Osteocyte (in vitro differentiated cells): ENCODE results near the gene PRDM10. TPM values are rescaled to one million over a fixed set of nuclear protein-coding genes. Genes with fewer than 3 reads are reported as not detected.

Source experiments
- DNase-seq: peaks from one replicate; pipeline ENCODE4 v3.0.0; 2021; ENCODE audit warnings: mixed read lengths; ENCODE audit not compliant: unreplicated experiment; ENCODE audit errors: extremely low spot score
- H3K27ac Mint-ChIP-seq: one replicate; pipeline ENCODE4 v1.8.0; 2021; ENCODE audit warnings: mild to moderate bottlenecking, mixed read lengths; ENCODE audit not compliant: unreplicated experiment
- H3K27me3 Mint-ChIP-seq: one replicate; pipeline ENCODE4 v1.8.0; 2021; ENCODE audit warnings: mixed read lengths; ENCODE audit not compliant: unreplicated experiment
- H3K36me3 Mint-ChIP-seq: one replicate; pipeline ENCODE4 v1.8.0; 2021; ENCODE audit warnings: mixed read lengths; ENCODE audit not compliant: unreplicated experiment
- H3K4me1 Mint-ChIP-seq: one replicate; pipeline ENCODE4 v1.8.0; 2021; ENCODE audit warnings: mixed read lengths; ENCODE audit not compliant: unreplicated experiment
- H3K4me3 Mint-ChIP-seq: one replicate; pipeline ENCODE4 v1.8.0; 2021; ENCODE audit warnings: mild to moderate bottlenecking, moderate library complexity, mixed read lengths; ENCODE audit not compliant: unreplicated experiment
- H3K9me3 Mint-ChIP-seq: one replicate; pipeline ENCODE4 v1.8.0; 2021; ENCODE audit warnings: mixed read lengths; ENCODE audit not compliant: unreplicated experiment
- total RNA-seq: library from RNA; stranded (reverse); gene quantifications from 2 replicates; pipeline ENCODE4 v1.2.1, GENCODE V29; 2021
- TF ChIP-seq, protein P1 (sequence below): fragments of 200-600 bp; sonication (generic); IDR thresholded peaks from 2 replicates; pipeline ENCODE4 v1.5.0; 2021; ENCODE audit warnings: antibody characterized with exemption, mild to moderate bottlenecking, moderate library complexity

PRDM10 gene
- total RNA-seq, 1 donor from 2014 or later = 15.3 TPM

DNA sequence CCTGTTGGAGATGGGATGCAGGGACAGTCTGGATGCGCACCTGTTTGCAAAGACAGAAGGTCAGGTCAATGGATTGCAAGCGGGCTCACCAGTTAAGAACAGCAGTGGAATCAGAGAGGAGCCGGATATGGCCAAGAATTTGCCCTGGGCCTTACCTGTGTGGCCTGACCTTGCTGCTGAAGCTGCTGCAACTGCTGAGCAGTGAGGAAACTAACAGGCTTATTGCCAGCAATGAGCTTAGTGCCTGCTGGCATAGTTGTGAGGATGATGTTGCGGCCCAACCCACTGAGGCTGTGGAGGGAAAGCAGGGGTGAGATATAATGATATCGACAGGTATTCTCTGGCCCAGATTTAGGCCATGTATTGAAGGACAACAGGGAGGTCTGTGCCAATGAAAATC is 137.8 kb downstream of the PRDM10 start:
- no peak overlapping the region for H3K27ac Mint-ChIP-seq
- H3K36me3 Mint-ChIP-seq = peaks cover 57% of the 10 kb centered on the region
- H3K4me1 Mint-ChIP-seq = peaks cover 13% of the 10 kb centered on the region
- TF ChIP-seq, protein P1, sequence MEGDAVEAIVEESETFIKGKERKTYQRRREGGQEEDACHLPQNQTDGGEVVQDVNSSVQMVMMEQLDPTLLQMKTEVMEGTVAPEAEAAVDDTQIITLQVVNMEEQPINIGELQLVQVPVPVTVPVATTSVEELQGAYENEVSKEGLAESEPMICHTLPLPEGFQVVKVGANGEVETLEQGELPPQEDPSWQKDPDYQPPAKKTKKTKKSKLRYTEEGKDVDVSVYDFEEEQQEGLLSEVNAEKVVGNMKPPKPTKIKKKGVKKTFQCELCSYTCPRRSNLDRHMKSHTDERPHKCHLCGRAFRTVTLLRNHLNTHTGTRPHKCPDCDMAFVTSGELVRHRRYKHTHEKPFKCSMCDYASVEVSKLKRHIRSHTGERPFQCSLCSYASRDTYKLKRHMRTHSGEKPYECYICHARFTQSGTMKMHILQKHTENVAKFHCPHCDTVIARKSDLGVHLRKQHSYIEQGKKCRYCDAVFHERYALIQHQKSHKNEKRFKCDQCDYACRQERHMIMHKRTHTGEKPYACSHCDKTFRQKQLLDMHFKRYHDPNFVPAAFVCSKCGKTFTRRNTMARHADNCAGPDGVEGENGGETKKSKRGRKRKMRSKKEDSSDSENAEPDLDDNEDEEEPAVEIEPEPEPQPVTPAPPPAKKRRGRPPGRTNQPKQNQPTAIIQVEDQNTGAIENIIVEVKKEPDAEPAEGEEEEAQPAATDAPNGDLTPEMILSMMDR = no peak
- no peak for DNase-seq
- H3K27me3 Mint-ChIP-seq = no peaks in the 10 kb centered on the region
- H3K9me3 Mint-ChIP-seq = no peaks in the 10 kb centered on the region
- no peak overlapping the region for H3K4me3 Mint-ChIP-seq

DNA sequence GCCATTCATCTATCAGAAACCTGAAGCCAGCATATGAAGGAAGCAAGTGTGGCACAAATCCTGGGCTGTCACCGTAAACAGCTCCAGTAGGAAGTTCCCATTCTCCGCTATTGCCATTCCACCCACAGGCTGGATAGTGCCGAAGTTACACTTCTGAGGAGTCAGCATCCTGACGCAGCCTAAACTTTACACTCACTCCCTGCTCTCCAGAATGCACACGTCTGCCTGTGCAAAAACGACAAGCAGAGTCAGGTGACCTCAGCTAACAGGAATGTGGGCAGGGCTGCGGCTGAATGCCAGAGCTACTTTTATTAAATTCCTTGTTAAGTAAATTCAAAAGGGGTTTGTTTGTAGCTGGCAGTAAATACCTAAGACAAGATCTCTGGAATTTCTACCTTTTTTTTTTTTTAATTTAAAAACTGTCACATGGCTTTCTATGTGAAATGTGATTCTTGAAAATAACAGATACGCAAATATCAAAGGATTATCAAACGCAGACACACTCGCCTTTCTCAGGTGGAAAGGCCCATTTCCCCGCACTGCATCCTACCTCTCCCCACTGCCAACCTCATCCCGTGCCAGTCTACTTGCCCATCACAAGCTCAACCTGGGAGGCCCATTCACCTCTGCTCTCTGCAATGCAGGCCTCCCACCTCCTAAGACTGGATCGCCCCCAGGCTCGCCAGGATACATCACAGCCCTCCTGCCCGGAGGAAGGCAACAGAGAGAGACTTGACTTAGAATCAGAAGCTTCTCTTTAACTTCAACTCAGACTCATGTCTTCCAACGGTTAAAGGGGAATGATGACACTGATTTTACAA is 140.7 kb downstream of the PRDM10 start:
- TF ChIP-seq, protein P1 = no peak
- H3K36me3 Mint-ChIP-seq = peaks cover 49% of the 10 kb centered on the region
- H3K27ac Mint-ChIP-seq = peak overlapping the region; percentile 82
- no peaks in the 10 kb centered on the region for H3K27me3 Mint-ChIP-seq
- DNase-seq = no peak
- H3K4me3 Mint-ChIP-seq = peak overlapping the region; percentile 15
- H3K4me1 Mint-ChIP-seq = peaks cover 13% of the 10 kb centered on the region
- no peaks in the 10 kb centered on the region for H3K9me3 Mint-ChIP-seq

DNA sequence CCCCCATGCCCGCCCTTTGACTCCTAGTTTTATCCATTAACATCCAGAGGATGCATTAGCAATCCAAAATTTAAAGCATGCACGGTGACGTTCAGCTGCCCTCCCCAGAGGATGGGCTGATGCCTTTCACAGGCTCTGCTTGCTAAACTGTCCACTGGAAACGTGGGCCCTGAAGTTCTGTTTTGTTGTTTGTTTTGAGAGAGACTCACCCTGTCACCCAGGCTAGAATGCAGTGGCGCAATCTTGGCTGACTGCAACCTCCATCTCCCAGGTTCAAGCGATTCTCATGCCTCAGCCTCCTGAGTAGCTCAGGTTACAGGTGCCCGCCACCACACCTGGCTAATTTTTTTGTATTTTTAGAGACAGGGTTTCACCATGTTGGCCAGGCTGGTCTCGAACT is 146.6 kb downstream of the PRDM10 start:
- Mint-ChIP-seq H3K4me1 (no peaks in the 10 kb centered on the region), H3K27ac (no peak overlapping the region), H3K27me3 (peaks cover 5% of the 10 kb centered on the region), H3K36me3 (peaks cover 11% of the 10 kb centered on the region), H3K4me3 (no peak overlapping the region), H3K9me3 (no peaks in the 10 kb centered on the region)
- TF ChIP-seq, protein P1 = no peak
- DNase-seq = no peak

DNA sequence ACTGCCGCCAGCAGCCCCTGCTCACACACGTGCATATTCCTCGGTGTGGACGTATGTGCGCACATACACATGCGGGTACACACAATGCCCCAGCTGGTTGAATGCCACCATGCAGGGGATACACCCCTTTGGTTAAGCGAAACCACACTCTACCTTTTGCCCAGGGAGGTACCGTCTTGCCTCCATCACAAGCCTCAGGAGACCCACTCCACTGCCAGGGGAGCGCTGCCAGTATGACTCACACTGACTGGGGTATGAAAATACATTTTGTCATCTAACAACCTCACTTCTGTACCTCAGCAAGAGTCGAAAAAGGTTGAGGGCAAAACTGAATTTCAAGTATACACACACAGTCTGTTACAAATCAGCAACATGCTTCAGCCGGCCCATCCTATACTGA is 147.5 kb downstream of the PRDM10 start:
- Mint-ChIP-seq H3K4me3 (no peak overlapping the region), H3K4me1 (no peaks in the 10 kb centered on the region), H3K9me3 (no peaks in the 10 kb centered on the region), H3K27me3 (peaks cover 11% of the 10 kb centered on the region), H3K36me3 (peaks cover 11% of the 10 kb centered on the region), H3K27ac (no peak overlapping the region)
- no peak for DNase-seq
- TF ChIP-seq, protein P1 = no peak

DNA sequence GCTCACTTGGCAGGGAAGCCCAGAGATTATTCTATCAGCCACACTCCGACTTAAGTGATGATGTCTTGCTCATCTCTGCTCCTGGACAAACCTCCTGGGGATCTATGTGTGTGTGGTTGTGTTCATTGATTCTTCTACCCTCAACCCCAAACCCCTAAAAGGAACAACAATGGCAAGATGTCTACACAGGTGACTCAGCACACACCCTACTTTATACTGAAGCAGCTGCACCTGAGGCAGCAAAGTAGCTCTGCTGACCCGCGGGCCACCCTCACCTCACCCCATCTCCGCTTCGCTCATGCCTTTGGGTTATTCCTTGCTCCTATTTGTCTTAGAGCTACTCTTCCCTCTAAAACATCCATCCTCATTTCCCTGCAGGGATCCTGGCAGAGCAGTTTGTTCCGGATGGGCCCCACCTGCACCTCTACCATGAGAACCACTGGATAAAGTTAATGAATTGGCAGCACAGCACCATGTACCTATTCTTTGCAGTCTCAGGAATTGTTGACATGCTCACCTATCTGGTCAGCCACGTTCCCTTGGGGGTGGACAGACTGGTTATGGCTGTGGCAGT is 148.3 kb downstream of the PRDM10 start:
- H3K27ac Mint-ChIP-seq = no peak overlapping the region
- H3K36me3 Mint-ChIP-seq = peaks cover 5% of the 10 kb centered on the region
- TF ChIP-seq, protein P1 = no peak
- no peak overlapping the region for H3K4me3 Mint-ChIP-seq
- H3K4me1 Mint-ChIP-seq = no peaks in the 10 kb centered on the region
- no peak for DNase-seq
- peaks cover 11% of the 10 kb centered on the region for H3K27me3 Mint-ChIP-seq
- H3K9me3 Mint-ChIP-seq = no peaks in the 10 kb centered on the region
